ENCODE results near the gene BCL6B.

Gene BCL6B

GRCh38 chr17:7007143-7007542 is 15.7 kb upstream of the BCL6B start:
- DNase-seq (ENCODE audit: low read depth, low spot score) = no peak

- no peak for DNase-seq (ENCODE audit: low read depth, low spot score)
Observed at GRCh38 chr17:7010523-7010922, 12.3 kb upstream of the BCL6B start.

- no peak for DNase-seq (ENCODE audit: low read depth, low spot score)
Observed at GRCh38 chr17:7011415-7011814, 11.4 kb upstream of the BCL6B start.

GRCh38 chr17:7011942-7012254 is 11.0 kb upstream of the BCL6B start:
- no peak for DNase-seq (ENCODE audit: low read depth, low spot score)

GRCh38 chr17:7014261-7014994 is 8.4 kb upstream of the BCL6B start:
- DNase-seq (ENCODE audit: low read depth, low spot score) = peak; percentile 96

GRCh38 chr17:7014995-7015958 is 7.6 kb upstream of the BCL6B start:
- DNase-seq (ENCODE audit: low read depth, low spot score) = peak; percentile 47

GRCh38 chr17:7016418-7016817 is 6.4 kb upstream of the BCL6B start:
- no peak for DNase-seq (ENCODE audit: low read depth, low spot score)

- no peak for DNase-seq (ENCODE audit: low read depth, low spot score)
Observed at GRCh38 chr17:7016886-7017826, 5.7 kb upstream of the BCL6B start.

- DNase-seq (ENCODE audit: low read depth, low spot score) = no peak
Observed at GRCh38 chr17:7017827-7018200, 5.0 kb upstream of the BCL6B start.

GRCh38 chr17:7018331-7018964 is 4.4 kb upstream of the BCL6B start:
- DNase-seq (ENCODE audit: low read depth, low spot score) = no peak

GRCh38 chr17:7019367-7019766 is 3.5 kb upstream of the BCL6B start:
- no peak for DNase-seq (ENCODE audit: low read depth, low spot score)

- peak; percentile 67 for DNase-seq (ENCODE audit: low read depth, low spot score)
Observed at GRCh38 chr17:7019839-7020519, 2.9 kb upstream of the BCL6B start.

- no peak for DNase-seq (ENCODE audit: low read depth, low spot score)
Observed at GRCh38 chr17:7020894-7021664, 1.8 kb upstream of the BCL6B start.

- peak; percentile 86 for DNase-seq (ENCODE audit: low read depth, low spot score)
Observed at GRCh38 chr17:7021993-7022778, 664 bp upstream of the BCL6B start.

- DNase-seq (ENCODE audit: low read depth, low spot score) = peak; percentile 96
Observed at GRCh38 chr17:7023576-7024401, 939 bp downstream of the BCL6B start.

- no peak for DNase-seq (ENCODE audit: low read depth, low spot score)
Observed at GRCh38 chr17:7024402-7024785, 1.5 kb downstream of the BCL6B start.

GRCh38 chr17:7025245-7025644 is 2.4 kb downstream of the BCL6B start:
- no peak for DNase-seq (ENCODE audit: low read depth, low spot score)

GRCh38 chr17:7026471-7027115 is 3.7 kb downstream of the BCL6B start:
- no peak for DNase-seq (ENCODE audit: low read depth, low spot score)

Measured in ELF-1 (cell line).